Measurements from ENCODE around the gene MOK.

DNA sequence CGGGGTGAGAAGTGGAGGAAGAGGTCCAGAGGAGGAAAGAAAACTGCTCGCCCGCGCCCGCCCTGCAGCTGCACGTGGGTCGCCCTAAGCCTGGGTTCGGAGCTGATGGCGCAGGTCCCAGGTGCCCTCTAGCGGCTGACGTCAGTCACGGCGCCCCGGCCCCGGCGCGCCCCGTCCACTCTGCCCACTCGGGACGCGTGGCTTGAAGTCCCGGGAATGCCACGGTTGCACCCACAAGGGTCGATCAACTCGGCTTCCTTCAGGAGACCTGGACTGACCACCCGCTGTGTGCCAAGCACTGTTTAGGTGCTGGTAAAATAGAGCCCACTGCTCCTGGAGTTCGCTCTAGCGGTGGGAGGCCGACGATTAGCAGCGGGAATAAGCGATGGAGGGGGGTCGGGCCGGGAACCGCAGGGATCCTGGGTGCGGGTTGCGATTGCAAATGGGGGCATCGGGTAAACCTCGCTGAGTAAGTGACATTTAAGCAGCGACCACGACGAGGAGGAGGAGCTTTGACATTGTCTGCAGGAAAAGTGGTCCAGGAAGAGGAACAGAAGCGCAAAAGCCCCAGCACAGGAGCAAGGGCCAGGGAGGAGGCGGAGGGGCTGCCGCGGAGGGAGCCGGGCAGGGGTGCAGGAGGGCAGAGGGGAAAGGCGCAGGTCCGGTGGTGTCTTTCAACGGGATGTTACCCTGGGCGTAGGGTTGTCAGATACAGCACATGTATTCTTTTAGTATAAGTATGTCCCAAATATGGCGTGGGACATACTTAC is 9.5 kb upstream of the MOK start:
- no peak for TF ChIP-seq EZH2phosphoT487 (conservative IDR thresholded peaks at IDR 0.05; ENCODE audit: low read length)
- TF ChIP-seq, protein P1, sequence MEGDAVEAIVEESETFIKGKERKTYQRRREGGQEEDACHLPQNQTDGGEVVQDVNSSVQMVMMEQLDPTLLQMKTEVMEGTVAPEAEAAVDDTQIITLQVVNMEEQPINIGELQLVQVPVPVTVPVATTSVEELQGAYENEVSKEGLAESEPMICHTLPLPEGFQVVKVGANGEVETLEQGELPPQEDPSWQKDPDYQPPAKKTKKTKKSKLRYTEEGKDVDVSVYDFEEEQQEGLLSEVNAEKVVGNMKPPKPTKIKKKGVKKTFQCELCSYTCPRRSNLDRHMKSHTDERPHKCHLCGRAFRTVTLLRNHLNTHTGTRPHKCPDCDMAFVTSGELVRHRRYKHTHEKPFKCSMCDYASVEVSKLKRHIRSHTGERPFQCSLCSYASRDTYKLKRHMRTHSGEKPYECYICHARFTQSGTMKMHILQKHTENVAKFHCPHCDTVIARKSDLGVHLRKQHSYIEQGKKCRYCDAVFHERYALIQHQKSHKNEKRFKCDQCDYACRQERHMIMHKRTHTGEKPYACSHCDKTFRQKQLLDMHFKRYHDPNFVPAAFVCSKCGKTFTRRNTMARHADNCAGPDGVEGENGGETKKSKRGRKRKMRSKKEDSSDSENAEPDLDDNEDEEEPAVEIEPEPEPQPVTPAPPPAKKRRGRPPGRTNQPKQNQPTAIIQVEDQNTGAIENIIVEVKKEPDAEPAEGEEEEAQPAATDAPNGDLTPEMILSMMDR (IDR thresholded peaks at IDR 0.05; ENCODE audit: insufficient read depth, low read length, poor library complexity, severe bottlenecking): peak; percentile 93

All from SU-DHL-6 (cell line).